Transverse colon (tissue), 4 donors: Measurements from ENCODE around the gene MON1A.

Experiments used
- EP300 ChIP-seq: sonication (generic); formaldehyde crosslinking; IDR thresholded peaks from one replicate; pipeline ENCODE4 v1.6.1; 2017; ENCODE audit warnings: antibody characterized with exemption, low read depth
- POLR2A ChIP-seq: fragments of 450-650 bp; IDR thresholded peaks from one replicate; pipeline ENCODE4 v1.6.1; 2016; ENCODE audit warnings: antibody characterized with exemption, mild to moderate bottlenecking, moderate library complexity
- POLR2AphosphoS5 ChIP-seq, 3 donors: sonication (generic); formaldehyde crosslinking; IDR thresholded peaks; one replicate each; pipeline ENCODE4 v1.6.1; 2016; ENCODE audit warnings: antibody characterized with exemption in 3 of 3
- TF ChIP-seq, protein P1 (sequence below), 5 experiments: fragments of 200-600 bp in 3 of 5; fragments of 450-650 bp in 2 of 5; sonication (generic) in 3 of 5; IDR thresholded peaks; 1 replicate in 2 of 5; 2 replicates in 3 of 5; pipeline ENCODE4 v1.5.1; 2016 to 2017; ENCODE audit warnings: antibody characterized with exemption in 5 of 5, inconsistent platforms in 3 of 5, mild to moderate bottlenecking in 2 of 5, moderate library complexity in 1 of 5

DNA sequence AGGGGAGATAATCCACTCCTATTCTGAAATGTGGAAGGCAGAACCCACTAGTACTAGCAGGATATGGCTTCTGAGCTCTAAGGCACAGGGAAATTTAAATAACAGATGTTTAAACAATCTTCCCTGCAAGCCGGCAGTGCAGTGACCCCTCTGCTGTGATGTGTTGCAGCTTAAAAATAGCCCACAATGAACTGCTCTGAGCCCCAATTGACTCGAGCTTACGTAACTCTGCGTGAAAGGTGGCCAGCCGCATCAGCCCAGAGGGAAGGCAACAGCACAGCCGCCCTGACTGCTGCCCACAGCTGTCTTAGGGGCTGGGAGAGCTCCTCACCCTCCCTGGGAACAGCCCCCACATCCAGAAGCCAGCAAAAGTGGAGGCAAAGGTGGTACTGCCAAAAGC is 47.4 kb downstream of the MON1A start:
- TF ChIP-seq POLR2AphosphoS5 (IDR thresholded peaks at IDR 0.05) = no peak
- TF ChIP-seq, protein P1, sequence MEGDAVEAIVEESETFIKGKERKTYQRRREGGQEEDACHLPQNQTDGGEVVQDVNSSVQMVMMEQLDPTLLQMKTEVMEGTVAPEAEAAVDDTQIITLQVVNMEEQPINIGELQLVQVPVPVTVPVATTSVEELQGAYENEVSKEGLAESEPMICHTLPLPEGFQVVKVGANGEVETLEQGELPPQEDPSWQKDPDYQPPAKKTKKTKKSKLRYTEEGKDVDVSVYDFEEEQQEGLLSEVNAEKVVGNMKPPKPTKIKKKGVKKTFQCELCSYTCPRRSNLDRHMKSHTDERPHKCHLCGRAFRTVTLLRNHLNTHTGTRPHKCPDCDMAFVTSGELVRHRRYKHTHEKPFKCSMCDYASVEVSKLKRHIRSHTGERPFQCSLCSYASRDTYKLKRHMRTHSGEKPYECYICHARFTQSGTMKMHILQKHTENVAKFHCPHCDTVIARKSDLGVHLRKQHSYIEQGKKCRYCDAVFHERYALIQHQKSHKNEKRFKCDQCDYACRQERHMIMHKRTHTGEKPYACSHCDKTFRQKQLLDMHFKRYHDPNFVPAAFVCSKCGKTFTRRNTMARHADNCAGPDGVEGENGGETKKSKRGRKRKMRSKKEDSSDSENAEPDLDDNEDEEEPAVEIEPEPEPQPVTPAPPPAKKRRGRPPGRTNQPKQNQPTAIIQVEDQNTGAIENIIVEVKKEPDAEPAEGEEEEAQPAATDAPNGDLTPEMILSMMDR (IDR thresholded peaks at IDR 0.05) = no peak
- no peak for TF ChIP-seq EP300
- TF ChIP-seq POLR2A = no peak
